Keratinocyte (primary cell): ENCODE data around the gene FBXO47. TPM values are rescaled to one million over a fixed set of nuclear protein-coding genes. Genes with fewer than 3 reads are reported as not detected.

Experiments used
- DNase-seq: peaks from one replicate; pipeline ENCODE4 v3.0.0-alpha.2; 2011; ENCODE audit warnings: low read depth, missing footprints, low spot score
- FAIRE-seq: peaks from 2 replicates; lab custom pipeline; 2011; peaks lifted over from hg19 to GRCh38; lab: Jason Lieb, UNC
- H2AFZ ChIP-seq: 2 replicates; pipeline ENCODE4 v1.6.0; 2012; ENCODE audit warnings: low read length, control low read depth, inconsistent platforms; ENCODE audit not compliant: control insufficient read depth
- H3K27ac ChIP-seq: 2 replicates; pipeline ENCODE4 v1.5.1; 2011; ENCODE audit warnings: low read length; ENCODE audit not compliant: control insufficient read depth, insufficient read depth
- H3K27me3 ChIP-seq: 3 replicates; pipeline ENCODE4 v1.6.0; 2011; ENCODE audit warnings: low read length; ENCODE audit not compliant: control insufficient read depth, insufficient read depth; ENCODE audit errors: extremely low read depth
- H3K36me3 ChIP-seq, 2 experiments: 2 replicates in 1 of 2; 3 replicates in 1 of 2; pipeline ENCODE4 v1.5.1; 2011; ENCODE audit warnings: low read length in 2 of 2, mild to moderate bottlenecking in 1 of 2; ENCODE audit not compliant: control insufficient read depth in 2 of 2, insufficient read depth in 2 of 2; ENCODE audit errors: extremely low read depth in 1 of 2
- H3K4me1 ChIP-seq: 3 replicates; pipeline ENCODE4 v1.5.1; 2011; ENCODE audit warnings: low read length; ENCODE audit not compliant: control insufficient read depth, insufficient read depth; ENCODE audit errors: extremely low read depth
- H3K4me2 ChIP-seq: 3 replicates; pipeline ENCODE4 v1.6.0; 2011; ENCODE audit warnings: low read depth, low read length; ENCODE audit not compliant: control insufficient read depth, insufficient read depth; ENCODE audit errors: extremely low read depth
- H3K4me3 ChIP-seq, 3 experiments: fragments of 200-600 bp in 1 of 3; sonication (generic) in 1 of 3; 2 replicates in 2 of 3; 3 replicates in 1 of 3; pipeline ENCODE4 v1.5.1; 2011 to 2016; ENCODE audit warnings: low read length in 3 of 3, mild to moderate bottlenecking in 3 of 3, control low read depth in 2 of 3, inconsistent platforms in 1 of 3, low read depth in 1 of 3, mixed read lengths in 1 of 3, mixed run types in 1 of 3, moderate library complexity in 1 of 3; ENCODE audit not compliant: control insufficient read depth in 2 of 3, insufficient read depth in 2 of 3; ENCODE audit errors: extremely low read depth in 1 of 3
- H3K79me2 ChIP-seq: 2 replicates; pipeline ENCODE4 v1.6.0; 2012; ENCODE audit warnings: low read length; ENCODE audit not compliant: control insufficient read depth, insufficient read depth
- H3K9ac ChIP-seq: 3 replicates; pipeline ENCODE4 v1.6.0; 2011; ENCODE audit warnings: low read length; ENCODE audit not compliant: control insufficient read depth, insufficient read depth; ENCODE audit errors: extremely low read depth
- H3K9me1 ChIP-seq: 3 replicates; pipeline ENCODE4 v1.6.0; 2011; ENCODE audit warnings: low read length; ENCODE audit not compliant: control insufficient read depth, insufficient read depth; ENCODE audit errors: extremely low read depth
- H3K9me3 ChIP-seq: 2 replicates; pipeline ENCODE4 v1.5.1; 2012; ENCODE audit warnings: low read depth, low read length; ENCODE audit not compliant: control insufficient read depth
- H4K20me1 ChIP-seq: 3 replicates; pipeline ENCODE4 v1.6.0; 2011; ENCODE audit warnings: low read length; ENCODE audit not compliant: control insufficient read depth, insufficient read depth; ENCODE audit errors: extremely low read depth
- CTCF ChIP-seq, 3 experiments: IDR thresholded peaks in 1 of 3; conservative IDR thresholded peaks in 1 of 3; optimal IDR thresholded peaks in 1 of 3; 2 replicates in 2 of 3; 3 replicates in 1 of 3; pipeline versions ENCODE3 to v1.5.1; 2011; ENCODE audit warnings: low read length in 3 of 3, mild to moderate bottlenecking in 3 of 3, moderate library complexity in 2 of 3, control low read depth in 1 of 3, inconsistent platforms in 1 of 3; ENCODE audit not compliant: insufficient read depth in 2 of 3; ENCODE audit errors: extremely low read depth in 1 of 3
- EZH2 ChIP-seq: IDR thresholded peaks from one replicate; pipeline ENCODE4 v1.6.1; 2012; ENCODE audit warnings: inconsistent platforms, mild to moderate bottlenecking, low read length, moderate library complexity
- dilution Hi-C: fragments of 300-500 bp; cut with MboI; formaldehyde crosslinking; loops from one replicate; pipeline ENCODE4 v1.7.0; 2020; ENCODE audit warnings: low sequenced_read_pairs; ENCODE audit not compliant: extremely low pct_ligation_motif_present
- polyA plus RNA-seq, 5 experiments: library from polyadenylated mRNA; depleted of rRNA in 3 of 5; stranded (reverse) in 3 of 5; stranded (forward) in 1 of 5; unstranded in 1 of 5; fragments of >200 nt; gene quantifications; 1 replicate in 1 of 5; 2 replicates in 3 of 5; 3 replicates in 1 of 5; pipeline versions ENCODE4 v1.2.1 to v1.2.3, GENCODE V29; 2011 to 2012; ENCODE audit warnings: missing spikeins in 2 of 5, low read depth in 1 of 5, low replicate concordance in 1 of 5

FBXO47 gene
- polyA plus RNA-seq, 1 donor (not counting 4 experiments of a cell fraction or from before 2014, with no cell fraction given), result not detected

DNA sequence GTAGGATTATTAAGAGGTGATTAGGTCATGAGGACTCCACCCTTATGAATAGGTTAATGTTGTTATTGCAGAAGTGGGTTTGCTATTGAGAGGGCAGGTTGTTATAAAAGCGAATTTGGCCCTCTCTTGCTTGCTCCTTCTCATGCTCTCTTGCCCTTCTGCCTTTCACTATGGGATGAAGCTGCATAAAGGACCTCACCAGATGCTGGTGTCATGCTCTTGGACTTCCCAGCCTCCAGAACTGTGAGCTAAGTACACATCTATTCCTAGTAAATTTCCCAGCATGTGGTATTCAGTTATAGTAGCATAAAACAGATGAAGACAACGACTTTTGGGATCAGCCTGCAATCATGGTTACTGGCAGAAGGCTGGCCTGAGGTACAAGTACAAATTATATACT lies 41.4 kb upstream of the FBXO47 start:
- no peak overlapping the region for H2AFZ ChIP-seq
- dilution Hi-C loops, result no loop called here
- H3K9ac ChIP-seq, result no peak overlapping the region
- FAIRE-seq, result no peak
- no peaks in the 10 kb centered on the region for H3K79me2 ChIP-seq
- H3K9me1 ChIP-seq, result no peaks in the 10 kb centered on the region
- H3K4me3 ChIP-seq, result no peak overlapping the region
- no peaks in the 10 kb centered on the region for H4K20me1 ChIP-seq
- no peaks in the 10 kb centered on the region for H3K36me3 ChIP-seq
- H3K4me2 ChIP-seq, result no peak overlapping the region
- H3K4me1 ChIP-seq, result no peaks in the 10 kb centered on the region
- TF ChIP-seq CTCF (optimal IDR thresholded peaks at IDR 0.05 in 1 of 3, IDR thresholded peaks at IDR 0.05 in 1 of 3, conservative IDR thresholded peaks at IDR 0.05 in 1 of 3; ENCODE audit: extremely low read depth in 1 of 3, insufficient read depth in 2 of 3, low read length in 3 of 3), result no peak
- no peak for TF ChIP-seq EZH2
- no peaks in the 10 kb centered on the region for H3K27me3 ChIP-seq
- no peaks in the 10 kb centered on the region for H3K9me3 ChIP-seq
- no peak overlapping the region for H3K27ac ChIP-seq
- DNase-seq, result no peak

- Histone ChIP-seq H3K4me2 (peak overlapping the region; percentile 80), H3K27me3 (no peaks in the 10 kb centered on the region), H2AFZ (peak overlapping the region; percentile 36), H3K4me3 (no peak overlapping the region), H4K20me1 (no peaks in the 10 kb centered on the region), H3K79me2 (no peaks in the 10 kb centered on the region), H3K9me3 (no peaks in the 10 kb centered on the region), H3K4me1 (peaks cover 21% of the 10 kb centered on the region), H3K27ac (no peak overlapping the region), H3K9me1 (no peaks in the 10 kb centered on the region), H3K9ac (no peak overlapping the region), H3K36me3 (no peaks in the 10 kb centered on the region)
- no peak for TF ChIP-seq CTCF (optimal IDR thresholded peaks at IDR 0.05 in 1 of 3, IDR thresholded peaks at IDR 0.05 in 1 of 3, conservative IDR thresholded peaks at IDR 0.05 in 1 of 3; ENCODE audit: extremely low read depth in 1 of 3, insufficient read depth in 2 of 3, low read length in 3 of 3)
- TF ChIP-seq EZH2, result no peak
- FAIRE-seq (no peak), DNase-seq (no peak)
- dilution Hi-C loops, result no loop called here
Measured at GRCh38 chr17:39002991-39003715, 36.0 kb upstream of the FBXO47 start.
